Activated naive CD4-positive, alpha-beta T cell treated with Interleukin-2 at 50 U/mL for 16 hours (primary cell): ENCODE measurements around the gene KLHDC7A.

Experiments used
- DNase-seq: peaks from one replicate; pipeline ENCODE4 v3.0.0-alpha.2; 2020

KLHDC7A gene

GRCh38 chr1:18511149-18511873, 30.6 kb downstream of the KLHDC7A start:
- DNase-seq = no peak

GRCh38 chr1:18511874-18512150, 31.1 kb downstream of the KLHDC7A start:
- no peak for DNase-seq

- DNase-seq = no peak
Measured at GRCh38 chr1:18512883-18513282, 32.2 kb downstream of the KLHDC7A start.

- DNase-seq = no peak
Measured at GRCh38 chr1:18513995-18514394, 33.3 kb downstream of the KLHDC7A start.

- no peak for DNase-seq
Measured at GRCh38 chr1:18515120-18515667, 34.5 kb downstream of the KLHDC7A start.

- DNase-seq = no peak
Measured at GRCh38 chr1:18516473-18516872, 35.7 kb downstream of the KLHDC7A start.

GRCh38 chr1:18526436-18527275, 45.9 kb downstream of the KLHDC7A start:
- DNase-seq = no peak

GRCh38 chr1:18527514-18527913, 46.8 kb downstream of the KLHDC7A start:
- DNase-seq = no peak

GRCh38 chr1:18527921-18528320, 47.2 kb downstream of the KLHDC7A start:
- DNase-seq = no peak

- DNase-seq = no peak
Measured at GRCh38 chr1:18528616-18529015, 47.9 kb downstream of the KLHDC7A start.

- DNase-seq = no peak
Measured at GRCh38 chr1:18529714-18530113, 49.0 kb downstream of the KLHDC7A start.

- DNase-seq = no peak
Measured at GRCh38 chr1:18530587-18531502, 50.1 kb downstream of the KLHDC7A start.

GRCh38 chr1:18531503-18531845, 50.7 kb downstream of the KLHDC7A start:
- DNase-seq = no peak

- DNase-seq = no peak
Measured at GRCh38 chr1:18532390-18533170, 51.9 kb downstream of the KLHDC7A start.

- DNase-seq = no peak
Measured at GRCh38 chr1:18533259-18533658, 52.5 kb downstream of the KLHDC7A start.

- no peak for DNase-seq
Measured at GRCh38 chr1:18534810-18535205, 54.1 kb downstream of the KLHDC7A start.
